Hindlimb muscle (tissue), 1 donor: ENCODE data around the gene DBH. TPM values are rescaled to one million over a fixed set of nuclear protein-coding genes. Genes with fewer than 3 reads are reported as not detected.

ENCODE experiments used
- DNase-seq: peaks from one replicate; pipeline ENCODE4 v3.0.0-alpha.2; 2013
- polyA plus RNA-seq: library from polyadenylated mRNA; unstranded; fragments of 120-200 nt; gene quantifications from one replicate; pipeline ENCODE4 v1.2.1, GENCODE V29; 2013; ENCODE audit not compliant: insufficient read length

DBH gene
- polyA plus RNA-seq, 1 donor, result 0.54 TPM

DNA sequence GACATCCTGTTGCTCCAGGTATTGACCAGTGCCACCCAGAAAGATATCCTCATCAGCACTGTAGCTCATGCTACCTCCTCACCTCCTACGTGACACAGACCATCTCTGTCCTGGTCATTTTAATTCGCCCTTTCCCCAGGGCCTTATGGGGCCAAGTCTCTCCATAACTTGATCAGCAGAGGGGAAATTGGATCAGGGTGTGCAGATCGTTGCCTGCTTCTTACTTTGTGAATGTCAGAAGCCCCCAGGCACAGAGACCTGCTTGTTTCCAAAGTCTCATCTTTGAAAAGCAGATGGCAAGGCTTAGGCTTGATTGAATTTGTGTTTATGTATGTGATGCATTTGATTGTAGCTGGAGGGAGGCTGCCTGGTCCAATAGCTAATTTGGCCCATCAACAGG, 8.8 kb upstream of the DBH start:
- no peak for DNase-seq

DNA sequence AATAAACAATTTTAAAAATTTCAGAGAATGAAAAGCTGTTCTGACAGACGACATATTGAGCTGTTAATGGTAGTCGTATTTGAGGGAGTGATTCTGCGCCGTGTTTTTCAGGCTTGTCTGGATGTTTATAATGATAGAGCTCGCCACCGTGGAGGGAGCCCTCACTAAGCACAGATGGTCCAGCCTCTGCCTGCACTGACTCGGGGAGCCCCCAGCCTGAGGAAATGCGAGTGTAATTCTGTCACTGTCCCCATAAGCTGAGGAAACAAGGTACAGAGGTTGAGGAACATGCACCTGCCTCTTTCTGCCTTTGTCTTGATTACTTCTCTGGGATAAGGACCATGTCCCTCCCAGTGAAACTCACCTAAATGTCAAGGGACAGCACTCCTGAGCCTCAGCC, 7.4 kb upstream of the DBH start:
- DNase-seq, result no peak

DNA sequence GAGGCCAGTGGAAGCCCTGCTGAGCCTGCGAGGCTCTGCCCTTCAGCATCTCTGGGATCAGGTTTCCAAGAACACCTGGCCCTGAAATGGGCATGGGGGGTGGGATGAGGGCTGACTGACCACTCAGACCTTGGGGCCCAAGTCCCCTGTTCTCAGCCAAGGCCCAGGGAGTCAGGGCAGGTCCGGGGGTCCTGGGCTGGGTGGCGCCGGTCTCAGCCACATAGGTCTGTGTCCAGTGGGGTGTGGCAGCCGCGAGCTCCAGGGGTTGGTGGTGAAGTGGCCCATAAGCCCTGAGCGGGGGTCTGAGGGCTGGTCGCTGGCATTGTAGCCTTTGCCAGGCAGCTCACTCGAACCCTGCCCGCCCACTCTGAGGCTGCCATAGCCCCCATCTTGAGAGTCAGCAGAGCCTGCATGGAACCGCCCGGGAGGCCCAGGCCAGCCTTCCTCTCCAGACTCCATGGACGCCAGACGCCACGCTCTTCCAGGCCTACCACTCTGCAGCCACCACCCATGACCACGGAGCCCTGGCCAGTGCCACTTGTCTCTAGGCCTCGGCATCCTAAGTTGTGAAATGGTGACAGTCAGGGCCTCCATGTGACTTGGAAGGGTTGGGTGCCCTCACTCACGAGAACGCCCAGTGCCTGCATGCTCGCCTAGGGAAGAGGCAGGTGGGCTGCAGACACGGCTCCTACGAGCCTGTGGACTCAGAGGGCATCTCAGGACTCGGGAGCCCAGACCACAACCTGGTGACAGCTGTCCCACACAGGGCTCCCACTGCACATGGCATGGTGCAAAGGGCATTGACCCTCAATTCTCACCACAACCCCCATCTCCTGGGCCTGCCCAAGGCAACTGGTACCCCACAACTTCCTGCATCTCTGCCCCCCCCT, 6.7 kb upstream of the DBH start:
- DNase-seq, result no peak

DNA sequence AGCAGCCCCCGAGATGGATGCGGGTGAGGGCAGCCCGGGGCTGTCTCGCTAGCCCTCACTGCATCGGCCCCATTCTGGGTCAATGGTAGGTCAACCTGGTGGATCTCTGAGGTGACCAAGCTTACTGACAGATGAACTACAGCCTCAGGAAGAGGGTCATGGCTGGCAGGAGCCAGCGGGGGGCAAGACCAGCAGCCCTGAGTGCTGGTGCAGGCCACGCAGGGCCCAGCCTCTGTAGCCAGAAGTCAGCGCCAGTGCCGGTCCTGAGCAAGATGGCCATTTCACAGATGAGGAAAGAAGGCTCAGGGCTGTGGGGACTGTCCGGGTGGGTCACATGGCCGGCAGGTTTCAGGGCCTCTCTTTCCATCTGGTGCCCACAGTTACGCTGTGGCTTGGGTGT, 5.1 kb upstream of the DBH start:
- DNase-seq, result no peak

DNA sequence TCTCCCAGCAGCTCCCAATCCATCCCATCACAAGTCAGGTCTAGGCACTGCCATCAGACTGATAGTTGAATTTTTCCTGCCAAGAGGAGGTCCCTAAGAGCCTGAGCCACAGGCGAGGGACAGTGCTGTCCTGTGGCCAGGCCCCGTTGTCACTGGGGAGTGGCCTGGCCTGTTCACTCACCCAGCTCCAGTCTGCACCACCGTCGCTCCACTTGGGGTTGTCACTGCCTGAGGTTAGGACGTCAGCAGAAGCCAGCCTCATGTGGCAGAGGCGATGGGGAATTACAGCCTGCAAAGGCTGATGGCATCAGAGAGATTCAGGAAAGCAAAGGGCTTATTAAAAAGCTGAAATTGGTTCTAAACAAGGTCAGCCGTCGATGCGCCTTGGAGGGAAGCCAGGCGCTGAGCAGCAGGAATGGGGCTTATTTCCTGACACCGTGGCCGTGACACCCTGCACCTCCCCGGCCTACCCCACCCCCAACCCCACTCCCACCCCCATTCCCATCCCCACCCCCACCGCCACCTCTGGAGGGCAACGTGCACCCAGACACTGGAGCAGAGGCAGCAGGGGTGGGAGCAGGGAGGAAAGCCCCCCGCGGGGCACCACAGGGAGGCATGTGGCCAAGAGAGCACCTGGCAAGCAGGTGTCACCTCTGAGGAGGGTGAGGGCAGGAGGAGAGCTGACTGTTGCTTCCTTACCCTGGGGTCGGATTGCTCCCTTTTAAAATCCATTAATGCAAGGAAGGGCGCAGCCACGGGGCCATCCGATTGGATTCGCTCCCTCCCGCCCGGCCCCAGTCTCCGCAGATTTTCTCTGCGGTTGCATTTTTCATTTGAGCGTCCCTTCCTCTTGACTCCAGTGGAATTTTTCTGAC, 3.1 kb upstream of the DBH start:
- DNase-seq, result no peak

DNA sequence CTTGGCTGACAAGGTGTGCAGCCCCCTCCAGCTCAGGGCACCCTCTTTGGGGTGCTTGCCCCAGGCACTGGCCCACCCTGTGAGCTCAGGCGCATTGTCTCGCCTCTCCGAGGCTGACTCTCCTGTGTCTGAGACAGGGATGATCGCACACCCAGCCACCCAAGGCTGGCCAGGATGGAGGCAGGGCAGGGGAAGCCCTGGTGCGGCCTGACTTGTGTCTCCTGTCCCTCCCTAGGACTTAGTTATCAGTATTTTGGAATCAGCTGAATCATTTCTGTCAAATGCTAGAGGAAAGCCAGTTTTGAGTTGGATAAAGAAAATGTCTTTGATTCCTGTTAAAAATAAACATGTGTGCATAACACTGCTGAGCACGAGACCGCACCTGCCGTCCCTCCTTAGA, 2.5 kb upstream of the DBH start:
- DNase-seq, result no peak

DNA sequence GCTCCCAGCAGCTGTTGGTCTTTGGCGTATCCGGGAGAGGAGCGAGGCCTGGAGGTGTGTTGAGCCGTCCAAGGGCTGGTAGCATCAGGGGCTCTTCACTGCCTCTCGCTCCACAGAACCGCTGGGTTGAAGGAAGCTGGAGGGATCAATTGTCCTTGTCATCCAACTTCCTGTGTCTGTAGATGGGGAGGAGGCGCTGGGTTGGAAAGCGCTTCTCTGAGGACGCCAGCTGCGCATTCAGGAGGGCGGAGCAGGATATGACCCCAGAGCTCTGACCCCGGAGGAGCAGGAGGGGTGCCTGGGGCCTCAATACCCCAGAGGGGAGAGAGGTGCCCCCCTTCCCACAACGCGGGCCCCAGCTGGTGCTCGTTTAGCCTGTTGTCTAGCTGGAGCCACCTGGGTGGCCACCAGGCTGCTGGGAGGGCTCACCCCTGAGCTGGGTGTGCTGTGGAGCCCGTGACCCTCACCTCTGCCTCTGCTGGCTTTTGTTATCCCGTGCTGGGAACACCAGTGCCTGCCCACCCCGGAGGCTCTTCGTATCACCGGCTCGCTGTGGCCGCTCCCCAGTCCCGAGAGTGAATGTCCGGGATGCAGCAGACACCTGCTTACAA, 2.0 kb upstream of the DBH start:
- DNase-seq, result no peak

DNA sequence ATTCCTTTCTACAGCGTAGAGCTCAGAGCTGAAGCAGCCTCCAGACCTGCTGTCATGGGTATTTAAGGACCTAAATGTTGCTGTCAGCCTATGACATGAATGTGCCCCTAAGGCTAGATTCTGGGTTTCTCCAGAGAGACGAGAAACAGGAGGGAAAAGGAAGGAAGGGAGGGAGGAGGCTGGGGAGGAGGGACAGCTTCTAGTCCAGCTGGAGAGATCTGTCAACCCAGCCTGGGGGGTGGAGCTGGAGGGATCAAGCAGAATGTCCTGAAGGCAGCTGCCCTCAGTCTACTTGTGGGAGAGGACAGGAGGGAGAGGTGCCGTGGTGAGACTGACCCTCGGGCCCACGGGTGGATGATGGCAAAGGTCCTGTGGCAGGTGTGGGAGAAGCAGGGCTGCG, 1.1 kb upstream of the DBH start:
- no peak for DNase-seq

DNA sequence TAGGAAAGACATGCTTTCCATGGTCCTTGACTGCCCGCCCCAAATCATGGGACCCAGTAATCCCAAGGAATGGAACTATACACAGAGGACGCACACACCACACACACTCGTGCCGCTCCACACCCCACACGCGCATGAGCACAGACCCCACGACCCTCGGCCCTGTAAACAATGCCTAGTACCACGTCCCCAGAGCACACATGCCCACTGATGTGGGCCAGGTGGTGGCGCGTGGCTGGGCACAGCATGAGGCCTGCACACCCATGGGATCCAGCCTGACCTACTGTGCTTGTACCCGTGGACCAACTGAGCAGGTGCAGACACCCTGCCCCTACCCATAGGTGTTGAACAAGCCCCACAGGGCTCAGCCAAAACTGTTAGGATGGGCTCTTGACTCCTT, 739 bp downstream of the DBH start:
- DNase-seq, result no peak

DNA sequence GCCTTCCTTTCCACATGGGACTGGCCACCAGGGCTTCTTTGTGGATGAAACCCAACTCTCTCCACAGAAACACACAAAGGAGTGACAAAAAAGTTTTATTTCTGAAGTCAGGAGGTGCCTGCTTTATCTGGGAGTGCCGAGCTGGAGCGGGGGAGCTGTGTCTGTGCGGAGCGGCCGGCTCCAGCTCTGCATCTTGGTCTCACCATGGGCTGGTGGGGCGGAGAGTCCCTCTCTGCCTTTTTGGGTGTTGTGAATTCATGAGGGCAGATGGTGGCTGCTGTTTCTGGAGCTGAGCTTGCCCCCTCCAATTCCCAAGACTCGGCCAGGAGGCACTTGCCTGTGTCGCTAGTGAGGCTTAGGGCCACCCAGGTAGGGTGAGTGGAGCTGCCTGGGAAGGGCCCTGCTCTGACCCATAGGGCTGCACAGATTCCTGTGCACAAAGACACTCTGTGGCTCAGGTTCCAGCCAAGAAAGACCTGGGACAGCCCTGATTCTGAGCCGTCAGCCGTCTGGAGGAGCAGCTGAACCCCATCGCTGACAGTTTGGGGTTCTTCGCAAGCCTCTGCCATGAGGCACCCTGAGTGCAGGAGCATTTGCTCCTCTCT, 1.4 kb downstream of the DBH start:
- DNase-seq, result no peak

DNA sequence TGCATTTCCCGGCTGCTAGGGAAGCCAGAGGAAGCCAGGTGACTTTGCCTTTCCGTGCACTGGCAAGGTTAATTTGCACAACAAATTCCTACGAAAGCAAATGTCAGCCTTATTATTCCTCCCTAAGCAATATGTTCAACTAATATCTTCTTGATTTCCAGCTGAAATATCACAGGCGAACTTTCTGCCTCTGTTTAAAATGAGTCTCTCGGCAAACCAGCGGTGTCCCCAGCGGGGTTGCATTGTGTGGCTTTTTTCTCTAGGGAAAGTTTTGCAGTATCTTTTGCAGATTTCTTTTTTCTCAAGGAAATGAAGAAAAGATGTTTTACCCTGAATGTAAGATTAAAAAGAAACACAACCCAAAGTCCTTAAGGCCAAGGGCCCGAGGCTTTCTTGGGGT, 1.9 kb downstream of the DBH start:
- no peak for DNase-seq

DNA sequence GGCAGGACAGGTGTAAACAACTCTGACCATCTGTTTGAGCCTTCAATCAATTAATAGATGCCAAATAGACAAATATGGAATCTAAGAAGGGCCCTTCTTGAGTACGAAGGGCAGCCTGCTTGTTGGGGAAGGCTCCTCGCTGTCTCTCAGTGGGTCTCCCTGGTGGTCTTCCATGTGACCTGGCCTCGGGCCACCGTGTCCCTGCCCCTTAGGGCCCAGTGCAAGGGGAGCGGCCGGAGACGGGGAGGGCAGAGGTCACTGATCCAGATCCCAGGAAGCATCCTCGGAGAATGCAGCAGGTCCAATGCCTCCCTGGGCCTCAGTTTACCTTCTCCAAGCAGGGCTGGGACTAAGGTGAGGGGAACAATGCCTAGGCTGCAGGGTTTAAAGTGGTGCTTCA, 2.5 kb downstream of the DBH start:
- no peak for DNase-seq

DNA sequence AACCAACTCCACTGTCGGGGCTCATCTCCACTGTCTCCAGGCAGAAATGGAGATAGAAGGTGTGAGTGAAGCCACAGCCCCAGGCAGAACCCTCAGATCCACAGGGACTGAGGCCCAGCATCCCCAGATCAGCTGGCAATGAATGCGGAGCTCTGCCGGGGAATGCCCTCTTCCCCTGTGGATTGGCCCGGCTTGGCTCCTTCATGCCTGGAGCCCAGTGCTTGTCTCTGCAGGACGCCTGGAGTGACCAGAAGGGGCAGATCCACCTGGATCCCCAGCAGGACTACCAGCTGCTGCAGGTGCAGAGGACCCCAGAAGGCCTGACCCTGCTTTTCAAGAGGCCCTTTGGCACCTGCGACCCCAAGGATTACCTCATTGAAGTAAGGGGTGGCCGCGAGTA, 3.5 kb downstream of the DBH start:
- DNase-seq, result no peak

DNA sequence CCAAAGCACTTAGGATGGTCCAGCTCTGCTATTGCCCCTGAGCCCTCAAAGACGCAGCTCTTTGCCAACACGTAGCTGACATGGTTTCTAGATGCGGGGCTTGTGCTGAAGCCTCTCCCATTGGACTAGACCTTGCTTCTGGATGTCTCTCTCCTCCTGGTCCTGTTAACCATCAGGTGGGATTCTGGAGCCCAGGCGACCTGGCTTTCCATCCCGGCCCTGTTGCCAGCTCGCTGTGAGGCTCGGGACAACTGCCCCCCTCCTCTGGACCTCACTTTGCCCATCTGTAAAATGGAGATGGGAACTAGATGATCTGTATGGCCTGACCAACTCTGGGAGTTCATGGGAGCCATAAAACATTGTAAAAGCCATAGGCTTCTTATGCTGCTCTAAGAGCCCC, 4.0 kb downstream of the DBH start:
- no peak for DNase-seq

DNA sequence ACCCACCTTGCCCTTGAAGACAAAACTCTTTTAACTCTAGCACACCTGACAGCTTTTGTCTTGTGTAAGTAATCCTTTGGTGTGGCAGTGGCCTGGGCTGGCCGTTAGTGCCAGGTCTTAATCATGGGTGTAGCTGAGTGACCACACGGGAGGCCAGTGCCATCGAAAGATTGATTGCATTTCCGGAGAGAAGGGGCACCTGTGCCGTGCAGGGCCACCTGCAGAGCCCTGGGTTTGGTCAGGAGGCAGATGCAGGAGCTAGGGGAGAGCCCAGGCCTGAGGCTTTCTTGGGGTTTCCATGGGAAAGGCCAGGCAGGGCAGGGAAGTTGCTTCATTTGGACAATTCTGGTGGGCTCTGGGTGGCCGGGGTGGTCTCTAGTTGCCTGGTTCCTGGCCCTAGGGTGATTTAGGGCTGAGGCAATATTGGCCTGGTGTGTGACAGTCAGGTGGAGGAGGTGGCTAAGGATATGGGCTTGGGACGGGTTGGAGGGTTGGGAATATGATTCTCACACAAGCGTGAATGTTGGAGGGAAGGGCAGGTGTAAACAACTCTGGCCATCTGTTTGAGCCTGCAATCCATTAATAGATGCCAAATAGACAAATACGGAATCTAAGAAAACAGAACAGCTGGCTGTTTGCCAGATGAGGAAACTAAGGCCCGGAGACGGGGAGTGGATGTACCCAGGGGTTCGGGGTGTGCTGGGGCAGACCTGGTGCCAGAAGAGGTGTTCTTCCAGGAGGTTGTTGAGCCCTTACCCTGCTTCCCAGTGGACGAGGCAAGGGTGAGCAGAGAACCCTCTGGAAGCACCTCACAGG, 4.6 kb downstream of the DBH start:
- DNase-seq, result no peak

DNA sequence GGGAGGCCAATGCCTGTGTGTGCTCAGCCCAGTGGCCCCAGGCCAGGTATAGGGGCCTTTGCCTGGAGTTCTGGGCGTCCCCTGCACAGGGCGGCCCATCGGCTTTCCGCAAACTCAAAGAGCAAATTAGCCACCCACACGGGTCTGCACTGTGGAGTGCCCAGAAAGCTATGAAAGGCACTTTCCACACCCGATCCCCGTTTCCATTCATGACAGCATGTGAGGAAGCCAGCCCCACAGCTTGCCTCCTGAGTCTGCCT, 5.2 kb downstream of the DBH start:
- no peak for DNase-seq

DNA sequence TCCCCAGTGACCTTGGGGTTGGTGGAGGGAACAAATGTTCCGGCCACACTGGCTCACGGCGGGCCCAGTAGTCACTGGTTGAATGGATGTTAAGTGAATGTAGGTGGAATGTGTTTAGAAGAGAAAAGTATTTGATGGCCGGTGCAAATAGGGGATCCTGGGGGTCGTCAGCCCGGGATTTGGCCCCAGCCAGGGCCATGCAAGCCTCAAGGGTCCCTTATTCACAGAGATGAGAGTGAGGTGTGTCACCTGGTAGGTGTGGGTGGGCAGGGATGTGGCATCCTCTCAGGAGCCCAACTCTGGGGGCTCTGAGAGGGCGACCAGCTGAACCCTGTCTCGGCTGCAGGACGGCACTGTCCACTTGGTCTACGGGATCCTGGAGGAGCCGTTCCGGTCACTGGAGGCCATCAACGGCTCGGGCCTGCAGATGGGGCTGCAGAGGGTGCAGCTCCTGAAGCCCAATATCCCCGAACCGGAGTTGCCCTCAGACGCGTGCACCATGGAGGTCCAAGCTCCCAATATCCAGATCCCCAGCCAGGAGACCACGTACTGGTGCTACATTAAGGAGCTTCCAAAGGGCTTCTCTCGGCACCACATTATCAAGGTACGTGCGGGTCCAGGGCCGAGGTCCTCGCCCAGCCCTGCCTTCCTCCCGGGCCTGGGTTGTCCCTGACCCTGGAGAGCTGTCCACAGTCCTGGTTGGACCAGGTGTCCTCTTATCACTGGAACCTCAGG, 5.9 kb downstream of the DBH start:
- DNase-seq, result no peak

DNA sequence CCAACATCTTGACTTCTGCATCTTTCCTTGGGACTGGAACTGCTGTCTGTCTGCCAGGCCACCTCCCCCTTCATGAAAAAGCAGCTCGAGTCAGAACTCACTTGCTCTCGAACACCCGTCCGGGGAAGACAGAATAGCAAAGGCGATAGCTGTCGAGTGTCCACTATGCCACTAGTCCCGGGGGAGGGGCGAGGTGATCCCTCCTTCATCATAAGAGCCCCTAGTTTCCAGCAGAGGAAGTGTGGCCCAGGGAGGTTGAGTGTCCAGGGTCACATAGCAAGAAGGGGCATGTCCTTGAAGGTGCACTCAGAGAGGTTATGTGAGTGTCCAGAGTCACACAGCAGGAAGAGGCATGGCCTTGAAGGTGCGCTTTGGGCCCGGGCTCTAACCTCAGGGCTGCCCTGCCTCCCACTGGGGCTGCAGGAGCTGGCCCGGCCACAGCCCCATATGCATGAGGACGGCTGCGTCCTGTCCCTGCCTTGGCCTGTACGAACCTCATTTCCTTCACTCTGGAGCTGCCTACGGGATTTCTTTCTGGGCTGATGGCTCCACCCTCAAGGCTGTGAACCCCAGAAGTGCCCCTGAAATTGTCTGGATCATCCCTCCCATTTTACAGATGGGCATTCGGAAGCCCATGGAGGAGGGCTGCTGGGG, 6.7 kb downstream of the DBH start:
- no peak for DNase-seq

DNA sequence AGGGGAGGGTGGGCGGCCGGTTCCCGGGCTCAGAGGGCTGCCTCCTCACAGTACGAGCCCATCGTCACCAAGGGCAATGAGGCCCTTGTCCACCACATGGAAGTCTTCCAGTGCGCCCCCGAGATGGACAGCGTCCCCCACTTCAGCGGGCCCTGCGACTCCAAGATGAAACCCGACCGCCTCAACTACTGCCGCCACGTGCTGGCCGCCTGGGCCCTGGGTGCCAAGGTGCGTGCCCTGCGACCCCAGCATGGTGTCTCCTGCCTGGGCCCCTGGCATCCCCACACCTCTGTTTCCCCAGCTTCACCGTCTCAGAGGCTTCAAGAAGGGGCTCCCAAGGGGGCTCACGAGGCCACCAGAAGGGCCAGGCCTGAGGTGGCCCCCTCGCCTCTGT, 7.2 kb downstream of the DBH start:
- no peak for DNase-seq

DNA sequence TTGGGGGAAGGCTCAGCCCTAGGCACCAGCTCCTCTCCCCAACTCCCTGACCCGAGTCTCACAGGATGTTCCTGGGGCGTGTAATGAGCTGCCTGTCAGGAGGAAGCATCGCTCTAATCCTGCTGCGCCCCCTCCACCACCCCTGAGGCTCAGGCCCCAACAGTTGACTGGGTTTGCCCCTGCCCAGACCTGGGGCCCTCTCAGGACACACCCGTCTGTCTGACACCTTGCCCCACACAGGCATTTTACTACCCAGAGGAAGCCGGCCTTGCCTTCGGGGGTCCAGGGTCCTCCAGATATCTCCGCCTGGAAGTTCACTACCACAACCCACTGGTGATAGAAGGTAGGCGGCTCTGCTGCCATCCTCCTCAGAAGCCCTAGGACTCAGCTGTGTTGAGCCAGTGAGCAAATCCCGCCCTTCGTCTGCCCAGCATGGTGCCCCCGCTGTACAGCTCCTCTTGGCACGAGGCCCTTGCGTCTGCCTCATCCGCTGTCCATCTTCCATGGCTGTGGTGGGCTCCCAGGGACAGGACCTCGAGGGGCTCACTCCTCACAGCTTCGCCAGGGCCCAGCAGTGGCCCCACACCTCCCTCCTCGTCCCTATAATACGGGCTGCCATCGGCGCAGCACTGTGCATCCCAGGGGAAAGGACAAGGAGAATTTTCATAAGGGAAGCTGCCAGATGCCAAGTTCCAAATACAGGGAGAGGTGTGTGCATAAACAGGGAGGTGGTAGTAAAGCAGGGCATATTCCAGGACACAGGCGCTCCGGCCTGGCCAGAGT, 8.0 kb downstream of the DBH start:
- no peak for DNase-seq
